ENCODE results near the gene TRABD2B.

DNA sequence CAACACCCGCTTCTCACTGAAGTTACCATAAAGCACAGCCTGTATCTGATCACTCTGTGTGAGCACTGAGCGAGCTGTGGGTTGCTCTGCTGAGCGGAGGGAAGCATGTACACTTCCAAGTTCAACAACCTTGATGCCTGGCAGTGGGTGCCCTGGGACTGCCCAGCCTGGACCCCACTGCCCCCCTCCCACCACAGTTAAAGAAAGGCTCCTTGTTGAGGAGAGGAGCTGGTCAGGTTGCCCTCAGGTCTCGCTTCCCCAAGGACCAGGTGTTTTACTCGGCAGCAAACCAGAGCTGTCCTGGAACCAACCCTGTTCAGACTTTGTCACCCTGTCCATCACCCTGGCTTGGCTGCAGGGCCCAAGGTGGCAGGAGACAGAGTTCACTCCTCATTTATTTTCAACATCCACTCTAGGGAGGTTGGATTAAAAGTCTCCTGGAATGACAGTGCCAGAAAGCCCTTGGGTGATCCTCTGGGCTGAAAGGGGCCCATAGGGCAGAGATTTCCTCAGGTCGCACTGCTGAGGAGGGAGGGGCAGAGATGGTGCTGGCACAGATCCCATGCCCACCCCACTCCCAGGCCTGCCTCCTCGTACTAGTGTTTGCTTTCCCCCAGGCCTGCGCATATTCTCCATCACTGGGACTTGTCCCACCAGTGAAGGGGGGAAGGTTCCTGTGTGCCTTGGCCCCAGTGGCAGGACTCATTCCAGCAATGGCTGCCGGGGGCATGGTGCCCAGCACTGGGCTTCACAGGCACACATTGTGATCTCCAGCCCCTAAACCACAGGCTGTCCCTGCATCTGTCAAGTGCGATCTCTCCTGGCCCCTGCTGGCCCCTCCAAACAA is 101.7 kb downstream of the TRABD2B start:
- TF ChIP-seq RAD21 (IDR thresholded peaks at IDR 0.05; ENCODE audit: low read length) (no peak), POLR2A (IDR thresholded peaks at IDR 0.05; ENCODE audit: low read depth, low read length) (no peak)
- TF ChIP-seq, protein P1, sequence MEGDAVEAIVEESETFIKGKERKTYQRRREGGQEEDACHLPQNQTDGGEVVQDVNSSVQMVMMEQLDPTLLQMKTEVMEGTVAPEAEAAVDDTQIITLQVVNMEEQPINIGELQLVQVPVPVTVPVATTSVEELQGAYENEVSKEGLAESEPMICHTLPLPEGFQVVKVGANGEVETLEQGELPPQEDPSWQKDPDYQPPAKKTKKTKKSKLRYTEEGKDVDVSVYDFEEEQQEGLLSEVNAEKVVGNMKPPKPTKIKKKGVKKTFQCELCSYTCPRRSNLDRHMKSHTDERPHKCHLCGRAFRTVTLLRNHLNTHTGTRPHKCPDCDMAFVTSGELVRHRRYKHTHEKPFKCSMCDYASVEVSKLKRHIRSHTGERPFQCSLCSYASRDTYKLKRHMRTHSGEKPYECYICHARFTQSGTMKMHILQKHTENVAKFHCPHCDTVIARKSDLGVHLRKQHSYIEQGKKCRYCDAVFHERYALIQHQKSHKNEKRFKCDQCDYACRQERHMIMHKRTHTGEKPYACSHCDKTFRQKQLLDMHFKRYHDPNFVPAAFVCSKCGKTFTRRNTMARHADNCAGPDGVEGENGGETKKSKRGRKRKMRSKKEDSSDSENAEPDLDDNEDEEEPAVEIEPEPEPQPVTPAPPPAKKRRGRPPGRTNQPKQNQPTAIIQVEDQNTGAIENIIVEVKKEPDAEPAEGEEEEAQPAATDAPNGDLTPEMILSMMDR (conservative IDR thresholded peaks at IDR 0.05; ENCODE audit: low read depth, low read length) = no peak
